Measurements from ENCODE around the gene SLC35C1. TPM values are rescaled to one million over a fixed set of nuclear protein-coding genes. Genes with fewer than 3 reads are reported as not detected.

The SLC35C1 gene
- total and polyA plus RNA-seq, 2 donors (not counting 3 experiments of a cell fraction or from before 2014, with no cell fraction given), result 8.5 to 19.8 TPM

DNA sequence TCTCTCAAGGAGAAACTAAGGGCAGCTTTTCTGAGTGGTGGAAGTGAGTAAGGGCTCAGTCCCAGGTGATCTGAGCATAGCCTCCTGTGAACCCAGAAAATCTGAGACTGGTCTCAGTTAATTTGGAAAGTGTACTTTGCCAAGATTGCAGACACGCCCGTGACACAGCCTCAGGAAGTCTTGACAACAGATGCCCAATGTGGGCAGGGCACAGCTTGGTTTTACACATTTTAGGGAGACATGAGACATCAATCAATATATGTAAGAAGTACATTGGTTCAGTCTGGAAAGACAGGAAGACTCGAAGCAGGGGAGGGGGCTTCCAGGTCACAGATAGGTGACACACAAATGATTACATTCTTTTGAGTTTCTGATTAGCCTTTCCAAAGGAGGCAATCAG is 28.8 kb downstream of the SLC35C1 start:
- Histone ChIP-seq H3K27me3 (ENCODE audit: control insufficient read depth in 2 of 2, insufficient read depth in 2 of 2, low read length in 2 of 2) (peaks cover 9% of the 10 kb centered on the region in 2 experiments), H4K20me1 (replicated peaks; ENCODE audit: control insufficient read depth, extremely low read depth, insufficient read depth, low read length) (no peaks in the 10 kb centered on the region), H3K79me2 (ENCODE audit: control insufficient read depth, insufficient read depth, low read length) (no peaks in the 10 kb centered on the region), H3K4me3 (replicated peaks in 1 of 3; ENCODE audit: insufficient read depth in 1 of 3, low read depth in 1 of 3, low read length in 3 of 3) (no peak overlapping the region), H3K4me2 (ENCODE audit: insufficient read depth, low read length) (no peak overlapping the region), H3K9ac (replicated peaks; ENCODE audit: extremely low read depth, insufficient read depth, low read length) (no peak overlapping the region), H3K36me3 (ENCODE audit: control insufficient read depth in 2 of 2, extremely low read depth in 1 of 2, insufficient read depth in 2 of 2, low read length in 2 of 2) (no peaks in the 10 kb centered on the region), H3K9me3 (replicated peaks; ENCODE audit: control insufficient read depth, insufficient read depth, low read length) (no peaks in the 10 kb centered on the region), H3K27ac (ENCODE audit: insufficient read depth, low read depth, low read length) (no peak overlapping the region), H2AFZ (ENCODE audit: low read depth, low read length) (no peak overlapping the region), H3K9me1 (replicated peaks; ENCODE audit: control insufficient read depth, extremely low read depth, insufficient read depth, low read length) (no peaks in the 10 kb centered on the region), H3K4me1 (ENCODE audit: control insufficient read depth, extremely low read depth, insufficient read depth, low read length) (no peaks in the 10 kb centered on the region)
- ChIA-PET CTCF (interaction anchor here (1.3 kb wide), 1 partner anchor 9 kb away, joined by 6 read pairs; no protein-coding TSS in a partner anchor), POLR2A (no interaction called here)
- no peak for TF ChIP-seq EZH2 (IDR thresholded peaks at IDR 0.05; ENCODE audit: borderline replicate concordance, low read depth, low read length, severe bottlenecking)
- no peak for TF ChIP-seq JUN (IDR thresholded peaks at IDR 0.05; ENCODE audit: borderline replicate concordance, insufficient read depth, insufficient read length, low read depth)
- TF ChIP-seq GATA2 (IDR thresholded peaks at IDR 0.05; ENCODE audit: insufficient read depth, insufficient read length, low read depth, low read length), result no peak
- TF ChIP-seq POLR2AphosphoS5 (IDR thresholded peaks at IDR 0.05; ENCODE audit: insufficient read depth, low read depth, low read length), result no peak
- TF ChIP-seq, protein P1, sequence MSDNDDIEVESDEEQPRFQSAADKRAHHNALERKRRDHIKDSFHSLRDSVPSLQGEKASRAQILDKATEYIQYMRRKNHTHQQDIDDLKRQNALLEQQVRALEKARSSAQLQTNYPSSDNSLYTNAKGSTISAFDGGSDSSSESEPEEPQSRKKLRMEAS (IDR thresholded peaks at IDR 0.05; ENCODE audit: insufficient read depth, insufficient read length), result no peak
- TF ChIP-seq MYC (IDR thresholded peaks at IDR 0.05; ENCODE audit: low read depth, low read length), result no peak
- TF ChIP-seq, protein P2, sequence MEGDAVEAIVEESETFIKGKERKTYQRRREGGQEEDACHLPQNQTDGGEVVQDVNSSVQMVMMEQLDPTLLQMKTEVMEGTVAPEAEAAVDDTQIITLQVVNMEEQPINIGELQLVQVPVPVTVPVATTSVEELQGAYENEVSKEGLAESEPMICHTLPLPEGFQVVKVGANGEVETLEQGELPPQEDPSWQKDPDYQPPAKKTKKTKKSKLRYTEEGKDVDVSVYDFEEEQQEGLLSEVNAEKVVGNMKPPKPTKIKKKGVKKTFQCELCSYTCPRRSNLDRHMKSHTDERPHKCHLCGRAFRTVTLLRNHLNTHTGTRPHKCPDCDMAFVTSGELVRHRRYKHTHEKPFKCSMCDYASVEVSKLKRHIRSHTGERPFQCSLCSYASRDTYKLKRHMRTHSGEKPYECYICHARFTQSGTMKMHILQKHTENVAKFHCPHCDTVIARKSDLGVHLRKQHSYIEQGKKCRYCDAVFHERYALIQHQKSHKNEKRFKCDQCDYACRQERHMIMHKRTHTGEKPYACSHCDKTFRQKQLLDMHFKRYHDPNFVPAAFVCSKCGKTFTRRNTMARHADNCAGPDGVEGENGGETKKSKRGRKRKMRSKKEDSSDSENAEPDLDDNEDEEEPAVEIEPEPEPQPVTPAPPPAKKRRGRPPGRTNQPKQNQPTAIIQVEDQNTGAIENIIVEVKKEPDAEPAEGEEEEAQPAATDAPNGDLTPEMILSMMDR (IDR thresholded peaks at IDR 0.05; ENCODE audit: extremely low read depth in 1 of 2, insufficient read depth in 1 of 2, low read depth in 1 of 2, low read length in 2 of 2), result no peak
- no peak for TF ChIP-seq POLR2A (IDR thresholded peaks at IDR 0.05; ENCODE audit: low read depth, low read length)
- no peak for TF ChIP-seq FOS (IDR thresholded peaks at IDR 0.05; ENCODE audit: borderline replicate concordance, insufficient read depth, low read length)
- FAIRE-seq, result no peak
- dilution Hi-C loops (cut with MboI; ENCODE audit: extremely low pct_ligation_motif_present, low sequenced_read_pairs) (no loop called here), intact Hi-C loops (cut with micrococcal nuclease) (no loop called here)
- no peak for DNase-seq (ENCODE audit: low read depth, low spot score)
- no TSS peak for BruUV-seq (replicated peaks)
